GM19043 (cell line): Measurements from ENCODE around the gene PDPN.

Experiments
- ATAC-seq: cut with Tn5 transposase; IDR thresholded peaks from one replicate; pipeline ENCODE4 v1.9.1; 2021; ENCODE audit warnings: low read depth; ENCODE audit not compliant: unreplicated experiment

Gene PDPN

DNA sequence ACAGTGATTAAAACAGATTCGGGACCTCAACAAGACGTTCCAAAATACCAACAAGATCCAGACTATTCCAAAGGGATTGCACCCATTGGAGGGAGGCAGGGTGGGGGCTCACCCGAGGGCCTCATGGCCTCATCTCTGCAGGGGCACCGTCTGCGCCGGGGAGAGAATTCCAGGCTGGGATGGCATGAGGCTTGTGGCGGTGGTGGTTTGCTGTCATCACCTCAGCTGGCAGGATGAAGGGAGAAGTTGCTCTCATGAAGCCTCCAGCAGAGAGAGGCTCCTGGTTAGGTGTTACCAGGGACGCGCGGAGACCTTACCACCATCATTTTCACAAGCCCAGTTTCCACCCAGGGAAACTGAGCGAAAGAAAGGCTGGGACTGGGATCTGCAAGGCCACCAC lies 6.7 kb upstream of the PDPN start:
- no peak for ATAC-seq

DNA sequence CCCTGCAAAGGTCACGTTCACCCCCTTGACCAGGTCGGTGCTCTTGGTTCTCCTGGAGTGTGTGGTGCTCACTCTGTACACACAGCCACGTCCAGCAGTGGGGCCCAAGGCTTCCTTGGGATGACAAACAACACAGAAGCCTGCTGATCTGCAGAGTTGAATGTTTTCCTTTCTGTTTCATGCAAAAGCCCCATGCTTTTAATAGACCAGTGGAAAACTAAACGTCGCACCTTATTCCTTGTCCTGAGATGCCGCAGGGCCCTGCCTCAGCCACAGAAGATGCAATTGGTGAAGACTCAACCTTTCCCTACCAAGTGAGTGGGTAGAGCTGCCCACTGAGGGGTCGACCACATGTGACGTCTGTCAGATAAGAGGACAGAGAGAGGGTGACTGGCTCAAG lies 5.8 kb upstream of the PDPN start:
- no peak for ATAC-seq

DNA sequence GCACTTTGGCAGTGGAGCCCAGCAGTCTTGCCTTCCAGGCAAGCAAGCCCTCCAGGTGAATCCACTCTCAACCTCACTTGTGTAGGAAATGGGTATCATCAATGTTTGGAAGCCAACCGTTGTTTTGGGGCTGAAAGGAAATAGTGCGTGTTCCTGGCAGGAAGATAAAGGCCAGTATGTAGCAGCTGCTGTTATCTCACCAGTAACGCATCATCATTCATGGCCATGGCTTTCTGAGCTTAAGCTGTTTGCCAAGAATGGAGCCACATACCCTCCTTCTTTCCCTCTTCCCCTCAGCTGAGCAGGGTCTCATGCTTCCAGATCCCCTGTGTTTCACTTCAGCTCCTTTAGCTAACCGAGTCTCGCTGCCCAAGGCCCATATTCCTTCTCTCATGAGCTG lies 2.2 kb upstream of the PDPN start:
- ATAC-seq = no peak

DNA sequence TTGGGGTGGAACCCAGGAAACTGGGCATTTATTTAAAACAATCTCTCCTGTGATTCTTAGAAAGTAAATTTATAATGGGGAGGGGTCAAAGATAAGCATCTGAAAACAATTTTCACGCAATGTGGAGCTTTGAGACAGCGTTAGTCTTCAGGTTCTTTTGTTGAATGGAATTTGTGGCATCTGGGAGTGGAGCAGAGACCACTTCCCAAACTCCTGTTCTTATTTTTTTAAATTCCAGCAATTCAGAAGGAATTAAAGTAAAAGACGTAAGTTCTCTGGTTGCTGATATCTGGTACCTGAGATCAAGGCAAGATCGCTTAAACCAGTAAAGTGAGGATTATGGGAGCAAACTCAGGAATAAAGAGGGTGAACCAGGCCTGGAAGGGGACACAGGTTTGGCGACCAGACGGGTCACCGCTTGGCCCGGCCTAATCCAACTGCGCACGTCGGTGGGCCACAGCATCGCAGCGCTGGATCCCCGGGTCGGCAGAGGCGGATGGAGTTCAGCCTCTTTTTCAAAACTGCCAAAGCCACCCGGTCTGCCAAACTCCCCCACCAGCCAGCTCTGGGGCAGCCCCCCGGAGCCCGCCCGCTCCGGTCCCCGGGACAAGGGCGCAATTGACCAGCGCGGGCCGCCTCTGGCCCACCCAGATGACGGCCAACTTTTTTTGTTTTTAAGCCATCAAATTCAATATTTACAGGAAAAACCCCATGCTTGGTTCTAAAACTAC lies 754 bp upstream of the PDPN start:
- no peak for ATAC-seq

DNA sequence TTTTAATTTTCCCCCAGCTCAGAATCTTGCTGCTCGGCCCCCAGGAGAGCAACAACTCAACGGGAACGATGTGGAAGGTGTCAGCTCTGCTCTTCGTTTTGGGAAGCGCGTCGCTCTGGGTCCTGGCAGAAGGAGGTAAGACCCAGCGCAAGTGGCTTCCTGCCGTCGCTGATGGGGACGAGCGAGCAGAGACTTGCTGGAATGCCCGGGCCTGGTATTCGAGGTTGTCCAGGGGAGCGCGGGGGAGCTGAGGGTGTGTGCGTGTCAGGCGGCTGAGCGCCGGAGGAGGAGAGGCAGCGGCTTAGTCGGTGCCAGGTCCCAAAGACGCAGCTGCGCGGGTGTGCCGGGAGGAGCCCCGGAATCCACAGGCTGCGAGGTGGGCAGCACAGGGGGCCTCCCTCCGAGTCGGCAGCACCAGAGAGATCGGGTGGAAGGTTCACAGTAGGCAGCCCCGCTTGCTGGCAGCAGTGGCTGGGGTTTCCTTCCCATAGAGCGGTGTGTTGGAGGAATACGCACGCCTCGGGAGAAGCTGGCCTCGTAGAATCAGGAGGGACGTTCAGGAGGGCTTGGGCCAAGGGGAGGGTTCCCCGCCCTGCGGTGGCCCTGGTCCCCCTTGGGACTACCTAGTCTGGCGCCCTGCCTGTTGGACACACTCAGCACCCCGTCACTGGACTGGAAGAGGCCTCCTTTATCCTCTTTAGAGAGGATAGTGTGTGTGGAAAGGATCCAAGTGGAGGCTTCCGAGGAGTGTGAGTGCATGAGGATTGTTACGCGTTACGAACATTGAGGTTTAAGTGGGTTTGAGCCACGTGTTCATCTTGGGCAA lies 547 bp downstream of the PDPN start:
- no peak for ATAC-seq

DNA sequence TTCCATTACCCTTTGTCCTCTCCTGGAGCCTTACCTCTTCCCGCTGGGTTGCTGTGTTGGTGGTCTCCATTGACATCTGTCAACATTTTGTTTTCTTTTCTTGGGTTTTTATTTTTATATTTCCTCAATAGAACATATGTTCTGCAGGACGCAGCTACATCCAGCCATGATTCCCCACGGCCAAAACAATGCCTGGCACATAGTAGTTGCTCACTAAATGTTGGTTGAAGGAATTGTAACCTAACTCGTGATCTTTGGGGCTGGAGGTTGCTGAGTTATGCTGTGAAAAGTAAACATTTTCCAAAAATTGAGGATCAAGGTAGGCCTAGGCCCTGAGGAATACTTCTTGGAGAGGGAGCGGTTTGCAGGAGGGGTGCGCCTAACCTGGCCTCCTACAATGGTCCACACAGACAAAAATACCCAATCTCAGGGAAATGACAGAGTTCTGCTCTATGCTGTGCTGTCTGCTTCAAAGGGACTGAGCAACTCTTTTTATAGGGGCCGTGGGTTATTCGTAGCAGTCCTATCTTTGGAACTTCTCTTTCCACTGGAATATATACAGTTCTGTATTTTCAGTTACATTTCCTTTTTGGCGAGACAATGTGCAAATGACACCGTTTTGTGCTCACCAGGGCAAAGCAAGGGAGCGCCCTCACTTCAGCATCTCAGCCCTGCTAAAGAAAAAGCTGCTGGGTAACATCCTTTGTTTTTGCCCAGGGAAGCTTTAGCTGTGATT lies 1.4 kb downstream of the PDPN start:
- ATAC-seq = no peak

DNA sequence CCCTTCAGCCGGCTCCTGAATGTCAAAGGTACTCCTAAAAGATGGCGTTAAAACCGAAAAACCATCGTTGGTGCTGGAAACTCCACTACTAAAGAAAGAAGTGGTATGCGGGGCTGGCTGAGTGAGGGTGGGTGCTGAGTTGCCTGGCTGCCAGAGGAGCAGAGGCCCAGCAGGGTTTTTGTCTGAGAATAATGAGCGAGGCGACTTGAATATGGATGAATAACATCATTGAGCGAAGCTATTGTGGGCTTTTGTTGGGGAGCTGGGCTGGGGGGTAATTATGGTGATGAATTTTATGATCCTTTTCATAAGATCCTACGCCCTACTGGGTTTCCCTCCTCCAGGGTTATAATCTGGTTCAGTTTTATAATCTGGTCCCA lies 2.0 kb downstream of the PDPN start:
- ATAC-seq = no peak

DNA sequence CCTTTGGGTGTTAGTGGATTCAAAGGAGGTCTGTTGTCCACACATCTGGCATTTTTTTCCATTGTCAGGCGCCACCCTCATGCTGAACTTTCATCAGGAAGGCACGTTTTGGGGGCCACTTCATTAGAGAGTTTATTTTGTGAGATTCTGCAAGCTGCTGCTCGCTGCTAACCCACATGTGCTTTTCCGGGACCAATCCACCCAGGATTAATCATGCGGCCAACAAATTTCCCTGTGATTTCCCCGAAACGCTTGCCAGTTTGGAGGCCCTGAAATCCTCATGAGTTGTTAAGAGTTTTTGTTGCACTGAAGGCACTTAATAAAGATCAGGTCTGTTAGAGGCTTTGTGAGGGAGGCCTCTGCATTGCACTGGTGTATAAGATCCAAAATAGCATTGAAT lies 2.4 kb downstream of the PDPN start:
- no peak for ATAC-seq

DNA sequence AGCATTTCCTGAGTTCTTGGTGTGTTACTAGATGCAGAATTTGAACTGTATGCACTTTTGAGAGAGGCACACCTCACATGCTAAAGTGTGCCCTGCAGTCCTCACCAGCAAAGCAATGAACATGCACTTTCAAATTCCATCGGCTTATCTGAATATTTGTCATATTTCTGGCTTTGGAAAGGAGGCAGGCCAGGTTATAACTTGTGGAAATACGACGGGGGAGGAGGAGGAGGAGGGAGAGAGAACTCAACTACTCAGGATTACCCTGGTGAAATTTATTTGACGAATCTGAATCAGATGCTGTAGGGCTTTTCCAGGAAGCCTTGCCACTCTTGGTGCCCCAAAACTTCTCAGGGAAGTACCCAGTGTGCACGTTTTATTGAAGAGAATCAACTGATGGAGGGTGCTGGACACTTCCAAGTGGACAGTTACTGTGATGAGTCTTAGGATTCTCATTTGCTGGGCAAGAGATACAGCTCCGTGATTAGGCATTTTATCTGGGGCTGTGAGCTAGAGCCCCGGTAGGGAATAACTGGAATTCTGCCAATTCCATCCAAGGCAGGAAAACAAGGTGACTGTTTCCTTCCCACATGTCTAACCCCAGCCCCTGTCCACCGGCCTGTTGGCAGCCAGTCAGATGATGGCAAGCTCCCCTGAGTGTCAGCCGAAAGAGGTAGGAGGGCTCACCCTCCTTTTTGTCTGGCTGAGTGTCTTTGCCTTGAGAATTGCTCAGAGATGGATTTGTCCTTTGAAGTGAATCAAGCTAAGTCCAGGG lies 3.8 kb downstream of the PDPN start:
- ATAC-seq = no peak

DNA sequence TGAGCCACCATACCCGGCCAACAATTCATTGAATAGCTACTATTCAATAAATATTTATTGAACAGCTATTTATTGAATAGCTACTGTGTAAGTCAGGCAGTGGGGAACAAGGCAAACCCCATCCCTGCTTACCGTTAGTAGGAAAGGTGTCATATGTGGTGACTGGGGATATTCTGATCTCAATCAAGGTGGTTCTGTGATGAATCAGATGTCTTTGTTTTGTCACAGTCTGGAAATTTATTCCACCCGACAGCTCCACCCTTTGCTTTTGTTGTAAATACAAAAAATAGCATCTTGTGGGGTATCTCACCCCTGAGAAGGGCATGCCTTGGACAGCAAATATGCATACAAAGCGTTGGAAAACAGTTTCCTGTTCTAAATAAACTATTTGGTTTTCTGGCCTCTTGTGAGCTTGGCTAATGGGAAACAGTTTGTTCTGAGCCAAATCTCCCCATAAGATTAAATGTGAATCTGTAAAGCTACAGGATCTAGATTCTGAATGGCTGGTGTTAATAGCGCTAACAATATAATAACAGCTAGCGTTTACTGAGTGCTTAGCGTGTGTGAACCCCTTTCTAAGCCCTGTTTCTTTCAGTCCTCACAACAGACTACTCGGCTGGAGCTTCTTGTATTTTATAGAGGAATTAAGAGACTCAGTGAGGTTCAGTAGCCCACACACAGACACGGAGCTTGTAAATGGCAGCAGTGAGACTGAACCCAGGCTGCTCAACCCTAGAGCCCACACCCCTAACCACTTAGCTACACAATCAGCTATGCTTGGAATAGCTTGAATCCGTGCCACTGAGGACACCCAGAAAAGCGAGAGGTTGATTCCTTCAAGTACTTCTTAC lies 5.5 kb downstream of the PDPN start:
- ATAC-seq = no peak

DNA sequence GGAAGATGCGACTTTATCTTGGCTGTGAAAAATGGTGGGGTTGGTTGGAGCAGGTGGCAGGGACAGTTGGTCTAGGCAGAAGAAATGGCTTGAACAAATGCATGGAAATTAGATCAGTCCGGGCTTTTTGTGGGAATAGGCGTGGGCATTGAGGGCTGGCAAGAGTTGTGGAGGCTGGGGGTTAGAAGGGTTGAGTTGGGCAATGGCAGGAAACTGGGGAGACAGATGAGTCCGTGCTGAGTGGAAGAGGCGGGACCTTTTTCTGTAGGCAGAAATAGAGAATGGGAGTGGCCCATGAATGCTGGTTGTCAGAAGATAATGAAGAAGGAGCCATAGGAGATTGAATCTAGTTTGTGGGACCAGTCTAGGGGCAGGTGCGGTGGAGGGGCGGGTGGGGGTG lies 6.9 kb downstream of the PDPN start:
- ATAC-seq = no peak

DNA sequence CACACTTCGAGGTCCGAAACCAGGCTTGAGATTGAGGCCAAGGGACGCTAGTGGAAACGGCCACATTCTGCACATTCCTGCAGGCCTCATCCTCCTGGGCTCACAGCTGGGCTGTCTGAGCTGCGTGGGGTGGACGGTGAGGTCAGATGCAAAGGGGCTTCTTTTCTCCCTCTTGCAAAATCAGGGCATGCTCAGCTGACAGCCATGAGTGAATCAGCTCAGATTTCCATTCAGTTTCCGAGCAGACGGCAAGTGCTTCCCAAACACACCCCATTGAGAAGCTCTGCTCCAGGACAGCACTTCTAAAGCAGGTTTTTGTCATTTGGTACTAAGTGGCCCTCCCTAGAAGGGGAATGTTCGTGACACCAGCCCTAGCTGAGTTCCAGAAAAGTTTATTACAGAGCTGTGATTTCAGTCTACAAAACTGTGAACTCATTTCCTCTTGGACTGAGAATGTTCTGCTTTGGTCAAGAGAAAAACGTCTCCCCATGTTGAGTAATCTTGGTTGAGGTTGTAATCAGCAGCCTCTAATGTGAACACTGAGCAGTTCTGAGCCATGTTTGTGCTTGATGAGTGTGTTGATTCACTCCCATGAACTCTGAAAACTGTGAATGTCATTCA lies 10.0 kb downstream of the PDPN start:
- ATAC-seq = no peak

DNA sequence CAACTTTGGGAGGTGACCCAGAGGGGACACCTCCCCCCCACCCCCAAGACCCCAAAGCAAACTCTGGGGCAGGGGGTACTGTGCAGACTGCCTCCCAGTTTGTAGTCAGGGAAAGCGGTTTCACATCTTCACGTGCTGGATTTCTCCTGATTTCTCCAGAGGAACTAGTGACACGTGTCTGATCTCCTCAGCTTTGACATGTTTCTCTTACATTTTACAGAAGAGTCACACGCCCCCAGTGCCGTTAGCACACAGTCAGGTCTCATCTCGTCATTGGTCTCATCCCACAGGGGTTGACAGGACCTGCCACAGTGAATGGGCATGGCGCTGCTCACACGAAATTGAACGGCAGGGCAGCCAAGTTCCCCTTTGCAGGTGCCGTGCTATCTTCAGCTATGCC lies 11.8 kb downstream of the PDPN start:
- no peak for ATAC-seq

DNA sequence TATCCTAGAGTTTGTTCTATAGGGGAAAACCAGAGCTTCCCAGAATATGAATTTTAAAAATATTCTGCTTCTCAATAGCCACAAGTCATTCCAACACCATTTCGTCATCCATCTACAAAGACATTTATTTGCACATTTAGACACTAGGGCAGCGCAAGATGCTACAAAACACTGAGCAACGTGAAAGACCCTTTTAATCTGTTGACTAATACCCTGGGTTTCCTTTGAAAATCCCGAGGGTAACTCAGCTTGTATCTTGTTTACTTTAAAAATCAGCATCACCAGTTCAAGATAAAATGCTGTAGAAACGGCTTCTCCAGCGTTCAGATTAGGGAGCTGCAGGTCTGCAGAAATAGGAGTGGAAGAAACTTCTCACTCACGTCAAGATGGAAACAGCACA lies 13.5 kb downstream of the PDPN start:
- ATAC-seq = no peak

DNA sequence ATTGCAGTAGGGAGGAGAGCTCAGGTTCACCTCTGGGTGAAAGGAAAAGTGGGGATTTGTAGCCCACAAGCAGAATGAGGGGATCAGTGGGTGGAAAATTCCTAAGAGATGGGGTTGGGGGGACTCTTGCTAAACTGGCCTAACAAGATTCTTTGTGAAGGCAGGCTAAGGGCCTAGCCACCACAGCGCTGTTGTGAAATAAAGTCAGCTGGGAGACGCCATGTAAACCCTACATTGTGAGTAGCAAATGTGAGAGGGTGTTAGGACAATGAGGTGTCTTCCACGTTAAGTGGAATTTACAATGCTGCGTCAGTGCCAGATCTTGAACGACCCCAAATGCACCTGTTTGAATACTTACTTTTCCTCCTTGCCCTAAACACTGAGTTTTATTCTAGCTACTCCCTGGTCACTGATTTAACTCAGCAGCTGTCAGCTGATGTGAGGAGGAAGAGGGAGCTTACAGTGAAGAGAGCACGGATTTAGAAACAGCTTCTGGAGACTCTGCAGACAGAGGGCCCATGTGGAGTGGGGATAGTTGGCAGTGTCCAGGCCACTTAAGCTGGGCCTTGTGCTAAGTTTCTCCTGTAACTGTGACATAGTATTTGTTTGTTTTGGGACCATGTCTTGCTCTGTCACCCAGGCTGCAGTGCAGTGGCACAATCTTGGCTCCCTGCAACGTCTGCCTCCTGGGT lies 17.3 kb downstream of the PDPN start:
- no peak for ATAC-seq

DNA sequence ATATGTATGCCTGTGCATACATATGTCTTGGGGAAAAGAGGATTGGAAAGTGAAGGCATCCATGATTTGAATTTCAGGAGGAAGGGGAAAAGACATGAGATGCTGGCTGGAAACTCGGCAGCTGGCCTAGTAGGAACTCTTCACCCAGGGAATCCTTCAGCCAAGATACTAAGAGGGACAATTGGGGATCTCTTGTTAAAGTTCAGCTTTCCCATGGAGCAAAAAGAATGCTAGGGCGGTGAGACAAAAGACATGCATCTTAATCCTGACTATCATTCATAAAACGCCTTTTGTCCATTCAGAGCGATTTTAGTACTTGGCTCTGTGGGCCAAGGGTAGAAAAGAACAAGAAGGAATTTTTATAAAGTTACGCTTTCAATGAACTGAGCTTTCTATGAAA lies 20.5 kb downstream of the PDPN start:
- no peak for ATAC-seq

DNA sequence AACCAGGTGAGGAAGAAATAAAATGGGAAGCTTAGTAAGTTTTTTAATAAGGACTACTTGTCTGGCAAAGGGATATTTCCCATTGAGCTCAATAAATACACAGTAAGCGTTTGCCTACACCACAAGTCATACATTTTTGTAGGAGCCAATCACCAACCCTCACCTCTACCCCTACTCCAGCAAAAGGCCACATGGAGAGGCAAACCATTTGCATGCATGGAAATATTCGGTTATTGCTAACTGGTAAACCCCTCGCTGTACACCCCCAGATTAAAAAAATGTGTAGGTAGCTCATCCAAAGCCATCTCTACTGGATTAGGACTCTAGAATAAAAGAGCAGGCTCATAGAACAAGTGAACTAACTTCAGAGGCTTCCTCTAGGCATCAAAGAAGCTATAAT lies 21.1 kb downstream of the PDPN start:
- no peak for ATAC-seq

DNA sequence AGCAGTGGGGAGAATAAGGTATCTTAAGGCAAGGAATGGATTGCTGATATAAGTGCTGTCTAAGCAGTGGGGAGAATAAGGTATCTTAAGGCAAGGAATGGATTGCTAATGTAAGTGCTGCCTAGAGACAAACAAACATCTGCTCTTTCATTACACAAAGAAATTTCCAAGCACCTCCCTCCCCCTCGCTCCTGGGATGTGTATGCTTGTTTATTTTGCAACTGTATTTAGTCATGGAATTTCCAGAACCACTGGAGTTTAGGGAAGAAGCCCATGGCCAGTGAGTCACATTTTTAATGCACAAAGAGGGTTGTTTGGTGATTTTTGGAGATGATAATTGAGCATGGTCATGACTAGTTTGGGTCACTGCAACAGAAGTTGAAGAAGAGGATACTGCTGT lies 21.5 kb downstream of the PDPN start:
- no peak for ATAC-seq

DNA sequence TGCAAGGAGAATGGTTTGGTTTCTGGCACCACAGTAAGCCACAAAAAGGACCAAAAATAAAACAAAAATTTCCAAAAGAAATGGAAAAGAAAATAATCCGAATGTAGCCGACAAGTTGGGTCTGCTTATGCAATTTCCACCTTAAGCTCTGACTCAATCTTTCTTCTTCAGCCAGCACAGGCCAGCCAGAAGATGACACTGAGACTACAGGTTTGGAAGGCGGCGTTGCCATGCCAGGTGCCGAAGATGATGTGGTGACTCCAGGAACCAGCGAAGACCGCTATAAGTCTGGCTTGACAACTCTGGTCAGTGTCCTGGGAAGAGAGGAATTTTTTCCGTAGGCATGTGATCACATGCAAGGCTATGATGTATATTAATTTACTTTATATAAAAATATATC lies 23.4 kb downstream of the PDPN start:
- no peak for ATAC-seq
